ENCODE data around the gene IPCEF1.

IPCEF1 gene

GRCh38 chr6:154356690-154357089 is at the start of gene IPCEF1:
IPCEF1 (minus strand) TSS chr6:154356803; CDS start chr6:154265947, 90,856 bp downstream.
- no peak for DNase-seq

GRCh38 chr6:154406301-154406700 is 49.7 kb upstream of the IPCEF1 start:
- DNase-seq, result no peak

- no peak for DNase-seq
These were observed 48.3 kb upstream of the IPCEF1 start for GRCh38 chr6:154404791-154405400.

GRCh38 chr6:154403788-154404187 is 47.2 kb upstream of the IPCEF1 start:
- peak; percentile 27 for DNase-seq

- DNase-seq, result no peak
These were observed 45.6 kb upstream of the IPCEF1 start for GRCh38 chr6:154402081-154402780.

GRCh38 chr6:154399097-154399496 is 42.5 kb upstream of the IPCEF1 start:
- no peak for DNase-seq

- DNase-seq, result no peak
These were observed 41.0 kb upstream of the IPCEF1 start for GRCh38 chr6:154397491-154398195.

- DNase-seq, result no peak
These were observed 39.3 kb upstream of the IPCEF1 start for GRCh38 chr6:154395878-154396277.

- no peak for DNase-seq
These were observed 38.7 kb upstream of the IPCEF1 start for GRCh38 chr6:154395316-154395715.

- no peak for DNase-seq
These were observed 38.0 kb upstream of the IPCEF1 start for GRCh38 chr6:154394571-154394970.

- DNase-seq, result no peak
These were observed 33.4 kb upstream of the IPCEF1 start for GRCh38 chr6:154390034-154390433.

- no peak for DNase-seq
These were observed 32.2 kb upstream of the IPCEF1 start for GRCh38 chr6:154388803-154389202.

GRCh38 chr6:154386848-154387717 is 30.5 kb upstream of the IPCEF1 start:
- DNase-seq, result no peak

- DNase-seq, result no peak
These were observed 27.6 kb upstream of the IPCEF1 start for GRCh38 chr6:154384191-154384590.

- no peak for DNase-seq
These were observed 26.7 kb upstream of the IPCEF1 start for GRCh38 chr6:154383273-154383672.

GRCh38 chr6:154382740-154383139 is 26.1 kb upstream of the IPCEF1 start:
- no peak for DNase-seq

- no peak for DNase-seq
These were observed 24.9 kb upstream of the IPCEF1 start for GRCh38 chr6:154381548-154381947.

- no peak for DNase-seq
These were observed 24.1 kb upstream of the IPCEF1 start for GRCh38 chr6:154380741-154381140.

- no peak for DNase-seq
These were observed 23.0 kb upstream of the IPCEF1 start for GRCh38 chr6:154379585-154379984.

GRCh38 chr6:154378518-154378917 is 21.9 kb upstream of the IPCEF1 start:
- DNase-seq, result no peak

GRCh38 chr6:154377726-154378125 is 21.1 kb upstream of the IPCEF1 start:
- DNase-seq, result no peak

- DNase-seq, result no peak
These were observed 17.4 kb upstream of the IPCEF1 start for GRCh38 chr6:154373971-154374370.

- peak; percentile 44 for DNase-seq
These were observed 14.7 kb upstream of the IPCEF1 start for GRCh38 chr6:154371281-154371680.

Measured in NCI-H1105 treated with DMSO at 0.1 percent for 48 hours (cell line).